Measurements from ENCODE around the gene NUDC. TPM values are rescaled to one million over a fixed set of nuclear protein-coding genes. Genes with fewer than 3 reads are reported as not detected.

Gene NUDC
- total RNA-seq, 2 donors from 2014 or later, result 41.8 to 43.0 TPM

DNA sequence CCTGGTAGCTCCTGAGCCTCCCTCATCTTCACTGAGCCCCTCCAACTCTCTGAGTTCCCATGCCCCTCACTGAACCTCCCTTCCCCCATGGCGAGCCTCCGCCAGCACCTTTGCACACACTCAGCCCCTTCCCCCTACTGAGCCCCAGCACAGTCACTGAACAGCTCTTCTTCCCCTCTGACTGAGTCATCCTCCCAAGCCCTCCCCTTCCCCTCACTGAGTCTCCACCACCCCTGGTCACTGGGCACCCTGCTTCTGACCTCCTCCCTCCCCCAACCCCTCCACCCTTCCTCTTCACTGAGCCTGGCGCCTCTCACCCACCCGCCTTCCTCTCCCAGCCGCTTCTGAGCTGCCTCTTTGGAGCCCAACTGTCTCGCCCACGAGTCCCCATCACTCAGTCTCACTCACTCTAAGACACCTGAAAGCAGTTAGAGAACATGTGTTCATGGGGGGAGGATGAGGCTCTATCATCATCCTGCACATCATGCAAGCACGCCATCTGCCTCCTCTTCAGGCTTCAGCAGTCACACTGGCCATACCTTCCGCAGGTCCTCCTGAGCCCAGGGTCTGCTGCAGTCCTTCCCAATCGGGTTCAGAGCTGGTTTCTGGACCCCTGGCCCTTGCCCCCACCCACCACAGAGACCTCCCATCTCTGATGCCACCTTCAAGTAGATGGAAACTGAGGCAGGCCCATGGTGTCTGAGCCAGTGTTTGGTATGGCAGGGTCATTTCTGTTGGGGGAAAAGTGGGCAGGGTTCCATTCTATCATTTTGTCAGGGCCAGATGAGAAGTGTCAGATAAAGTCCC lies 70.0 kb downstream of the NUDC start:
- no peaks in the 10 kb centered on the region for H3K9me3 ChIP-seq (ENCODE audit: control insufficient read depth, low read length, poor library complexity, severe bottlenecking)
- DNase-seq (no peak), ATAC-seq (no peak)
- no peak overlapping the region for H3K27ac Mint-ChIP-seq
- H3K4me1 Mint-ChIP-seq, result peaks cover 7% of the 10 kb centered on the region
- peak overlapping the region; percentile 31 for H3K4me3 Mint-ChIP-seq
- no peaks in the 10 kb centered on the region for H3K36me3 Mint-ChIP-seq (ENCODE audit: low read depth)
- peaks cover 53% of the 10 kb centered on the region for H3K27me3 Mint-ChIP-seq

GRCh38 chr1:26993237-26994019 lies 71.9 kb downstream of the NUDC start, which contains the start of gene TRNP1:
TSS of gene TRNP1 (plus strand) at chr1:26993692. CDS start at chr1:26993787, 95 bp downstream.
- DNase-seq, result peak; percentile 49 to 70 (median 58)
- H3K27me3 Mint-ChIP-seq, result peaks cover 55% of the 10 kb centered on the region
- H3K4me1 Mint-ChIP-seq, result peaks cover 11% of the 10 kb centered on the region
- H3K27ac Mint-ChIP-seq, result peak within 1 kb of the TSS; percentile 21
- H3K9me3 ChIP-seq (ENCODE audit: control insufficient read depth, low read length, poor library complexity, severe bottlenecking), result no peaks in the 10 kb centered on the region
- H3K36me3 Mint-ChIP-seq (ENCODE audit: low read depth), result no peaks in the 10 kb centered on the region
- peak within 1 kb of the TSS; percentile 84 for H3K4me3 Mint-ChIP-seq
- peak; percentile 78 for ATAC-seq

- H3K27ac Mint-ChIP-seq, result no peak overlapping the region
- H3K36me3 Mint-ChIP-seq (ENCODE audit: low read depth), result no peaks in the 10 kb centered on the region
- peak overlapping the region; percentile 84 for H3K4me3 Mint-ChIP-seq
- no peaks in the 10 kb centered on the region for H3K9me3 ChIP-seq (ENCODE audit: control insufficient read depth, low read length, poor library complexity, severe bottlenecking)
- H3K4me1 Mint-ChIP-seq, result peaks cover 11% of the 10 kb centered on the region
- peak; percentile 52 for ATAC-seq
- peaks cover 55% of the 10 kb centered on the region for H3K27me3 Mint-ChIP-seq
- DNase-seq, result peak; percentile 18 to 29 (median 20)
These were observed 72.7 kb downstream of the NUDC start for GRCh38 chr1:26994020-26994786.

DNA sequence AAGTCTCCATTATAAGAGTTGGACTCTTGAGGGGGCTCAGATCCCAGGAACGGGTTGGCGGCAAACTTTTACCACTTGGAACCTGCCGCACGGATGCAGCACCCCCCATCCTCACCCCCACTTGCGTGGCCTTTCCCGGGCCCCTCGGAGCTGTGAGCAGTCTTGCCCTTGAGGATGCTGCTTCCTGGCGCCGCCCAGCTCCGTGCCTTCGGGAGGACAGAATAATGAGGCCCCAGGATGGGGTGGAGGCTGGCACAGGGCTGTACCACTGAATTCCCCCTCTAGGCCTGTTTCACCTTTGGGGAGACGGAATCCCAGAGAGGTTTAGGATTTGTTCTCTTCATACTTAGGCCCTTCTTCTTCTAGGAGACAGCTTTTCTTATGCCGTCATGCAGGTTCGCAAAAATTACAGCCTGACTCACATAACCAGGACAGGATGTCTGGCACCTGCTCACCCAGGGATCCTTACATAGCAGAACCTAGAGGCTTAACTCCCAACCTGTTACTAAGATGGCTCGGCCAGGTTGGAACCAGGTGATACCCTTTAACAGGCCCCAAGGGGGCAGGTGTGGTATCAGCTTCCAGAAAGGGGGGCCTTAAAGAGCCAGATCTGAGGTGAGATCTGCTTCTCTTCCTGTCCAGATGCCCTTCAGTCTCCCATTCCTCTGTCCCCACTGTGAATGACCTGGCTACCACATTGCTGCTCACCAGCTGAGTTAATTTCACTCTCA lies 73.4 kb downstream of the NUDC start:
- H3K4me3 Mint-ChIP-seq, result peak overlapping the region; percentile 76
- H3K27ac Mint-ChIP-seq, result no peak overlapping the region
- peaks cover 49% of the 10 kb centered on the region for H3K27me3 Mint-ChIP-seq
- H3K9me3 ChIP-seq (ENCODE audit: control insufficient read depth, low read length, poor library complexity, severe bottlenecking), result no peaks in the 10 kb centered on the region
- H3K4me1 Mint-ChIP-seq, result peaks cover 11% of the 10 kb centered on the region
- DNase-seq, result no peak
- H3K36me3 Mint-ChIP-seq (ENCODE audit: low read depth), result no peaks in the 10 kb centered on the region
- no peak for ATAC-seq

DNA sequence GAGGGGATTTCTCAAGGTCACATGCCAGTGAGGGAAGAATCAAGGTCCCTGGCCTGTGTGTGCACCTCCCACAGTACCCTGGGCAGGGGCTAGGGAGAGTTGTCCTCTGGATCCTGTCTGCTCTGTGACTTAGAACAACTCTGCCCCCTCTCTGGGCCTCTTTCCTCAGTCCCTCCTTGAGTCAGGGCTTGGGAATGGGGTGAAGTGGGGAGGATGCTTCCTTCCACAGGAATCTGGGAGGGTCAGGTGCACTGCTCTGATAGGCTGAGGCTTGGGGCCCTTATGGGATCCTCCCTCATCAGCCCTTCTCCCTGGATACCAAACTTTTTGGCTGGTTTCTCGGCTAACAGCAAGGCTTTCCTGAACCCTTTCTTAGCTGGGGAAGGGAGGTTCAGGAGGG lies 74.5 kb downstream of the NUDC start:
- Mint-ChIP-seq H3K27ac (no peak overlapping the region), H3K27me3 (peaks cover 52% of the 10 kb centered on the region), H3K36me3 (ENCODE audit: low read depth) (no peaks in the 10 kb centered on the region), H3K4me3 (no peak overlapping the region), H3K4me1 (peaks cover 11% of the 10 kb centered on the region)
- DNase-seq (no peak), ATAC-seq (no peak)
- H3K9me3 ChIP-seq (ENCODE audit: control insufficient read depth, low read length, poor library complexity, severe bottlenecking), result no peaks in the 10 kb centered on the region

Other genes starting within 250 kb of the NUDC start
- 100 to 1,000 TPM; 134 to 136 TPM for gene ARID1A, start 225.7 kb upstream of the NUDC start, total RNA-seq
- 10 to 100 TPM; 12.0 to 14.3 TPM for gene PIGV, start 133.8 kb upstream of the NUDC start, total RNA-seq
- gene ZDHHC18, start 95.1 kb upstream of the NUDC start, total RNA-seq, result 10 to 100 TPM; 70.2 to 71.2 TPM
- 1 to 10 TPM; 1.3 TPM for gene SFN, start 58.6 kb upstream of the NUDC start, total RNA-seq
- 10 to 100 TPM; 29.1 to 41.9 TPM for gene GPN2, start 31.5 kb upstream of the NUDC start, total RNA-seq
- 10 to 100 TPM; 26.4 to 43.2 TPM for gene GPATCH3, start 21.3 kb upstream of the NUDC start, total RNA-seq
- not detected for gene NR0B2, start 7.8 kb upstream of the NUDC start, total RNA-seq
- gene KDF1, start 38.7 kb downstream of the NUDC start, total RNA-seq, result 1 to 10 TPM in 1 of 2 donors, under 1 TPM in 1; 0.62 to 1.3 TPM
- under 1 TPM in 1 of 2 donors, not detected in 1; 0.22 TPM for gene TRNP1, start 71.9 kb downstream of the NUDC start, total RNA-seq
- not detected for gene TENT5B, start 91.1 kb downstream of the NUDC start, total RNA-seq
- gene SLC9A1, start 233.4 kb downstream of the NUDC start, total RNA-seq, result 10 to 100 TPM; 21.4 to 30.4 TPM

All from T-helper 17 cell (primary cell).